Caco-2 (cell line): ENCODE results near the gene STAB2. TPM values are rescaled to one million over a fixed set of nuclear protein-coding genes. Genes with fewer than 3 reads are reported as not detected.

Experiments used
- BruUV-seq: library from RNA; stranded (reverse); fragments of 400-500 nt; replicated peaks from 2 replicates; lab custom pipeline; 2021; lab: Mats Ljungman, UMichigan
- CTCF ChIA-PET: fragments of 300-600 bp; sonication (Branson Sonifier 250); formaldehyde crosslinking; loops from one replicate; lab custom pipeline; 2022; ENCODE audit warnings: antibody characterized with exemption; lab: Charles Lee
- POLR2A ChIA-PET: fragments of 300-600 bp; sonication (Branson Sonifier 250); formaldehyde crosslinking; loops from one replicate; lab custom pipeline; 2022; ENCODE audit warnings: antibody characterized with exemption; lab: Charles Lee
- DNase-seq, 2 experiments: peaks; one replicate each; pipeline versions ENCODE4 v3.0.0 to v3.0.0-alpha.2; 2020 to 2022
- H3K27me3 ChIP-seq: replicated peaks from 2 replicates; pipeline ENCODE4 v1.6.0; 2011; ENCODE audit warnings: low read length; ENCODE audit not compliant: control insufficient read depth, insufficient read depth
- H3K36me3 ChIP-seq: 2 replicates; pipeline ENCODE4 v1.5.1; 2011; ENCODE audit warnings: low read length; ENCODE audit not compliant: control insufficient read depth, insufficient read depth
- H3K4me1 ChIP-seq: fragments of 250-450 bp; sonication (Bioruptor Pico); 2 replicates; pipeline ENCODE4 v1.5.1; 2020; ENCODE audit warnings: mild to moderate bottlenecking
- H3K4me3 ChIP-seq: 2 replicates; pipeline ENCODE4 v1.5.1; 2011; ENCODE audit warnings: low read depth, mild to moderate bottlenecking, control low read depth, low read length
- H3K9me3 ChIP-seq: fragments of 250-450 bp; sonication (Bioruptor Pico); 2 replicates; pipeline ENCODE4 v1.5.1; 2020; ENCODE audit warnings: mild to moderate bottlenecking, moderate library complexity
- H3K27ac Mint-ChIP-seq: one replicate; pipeline ENCODE4 v1.8.0; 2022; ENCODE audit warnings: mixed read lengths; ENCODE audit not compliant: unreplicated experiment
- H3K27me3 Mint-ChIP-seq: one replicate; pipeline ENCODE4 v1.8.0; 2022; ENCODE audit warnings: mixed read lengths; ENCODE audit not compliant: insufficient read depth, unreplicated experiment
- H3K36me3 Mint-ChIP-seq: one replicate; pipeline ENCODE4 v1.8.0; 2022; ENCODE audit warnings: mild to moderate bottlenecking, mixed read lengths; ENCODE audit not compliant: insufficient read depth, unreplicated experiment
- H3K4me1 Mint-ChIP-seq: one replicate; pipeline ENCODE4 v1.8.0; 2022; ENCODE audit warnings: low read depth, mixed read lengths; ENCODE audit not compliant: unreplicated experiment
- H3K4me3 Mint-ChIP-seq: one replicate; pipeline ENCODE4 v1.8.0; 2022; ENCODE audit warnings: mild to moderate bottlenecking, moderate library complexity, mixed read lengths; ENCODE audit not compliant: unreplicated experiment
- H3K9me3 Mint-ChIP-seq: one replicate; pipeline ENCODE4 v1.8.0; 2022; ENCODE audit warnings: mixed read lengths; ENCODE audit not compliant: unreplicated experiment
- intact Hi-C: fragments of 100-400 bp; cut with micrococcal nuclease; formaldehyde crosslinking; loops from one replicate; pipeline ENCODE4 v1.10.0; 2022; ENCODE audit not compliant: unreplicated experiment
- total RNA-seq: library from RNA; stranded (reverse); gene quantifications from 2 replicates; pipeline ENCODE4 v1.2.3, GENCODE V29; 2022
- TF ChIP-seq, protein P1 (sequence below), 2 experiments: fragments of 200-600 bp in 1 of 2; IDR thresholded peaks; 1 replicate in 1 of 2; 2 replicates in 1 of 2; pipeline versions ENCODE4 v1.5.1 to v1.8.0; 2011 to 2022; ENCODE audit warnings: antibody characterized with exemption in 1 of 2, control low read depth in 1 of 2, inconsistent platforms in 1 of 2, low read depth in 1 of 2, low read length in 1 of 2, mild to moderate bottlenecking in 1 of 2, moderate library complexity in 1 of 2; ENCODE audit not compliant: insufficient read depth in 1 of 2, severe bottlenecking in 1 of 2, unreplicated experiment in 1 of 2

The STAB2 gene
- total RNA-seq, 1 experiment from 2014 or later = 0.25 TPM

DNA sequence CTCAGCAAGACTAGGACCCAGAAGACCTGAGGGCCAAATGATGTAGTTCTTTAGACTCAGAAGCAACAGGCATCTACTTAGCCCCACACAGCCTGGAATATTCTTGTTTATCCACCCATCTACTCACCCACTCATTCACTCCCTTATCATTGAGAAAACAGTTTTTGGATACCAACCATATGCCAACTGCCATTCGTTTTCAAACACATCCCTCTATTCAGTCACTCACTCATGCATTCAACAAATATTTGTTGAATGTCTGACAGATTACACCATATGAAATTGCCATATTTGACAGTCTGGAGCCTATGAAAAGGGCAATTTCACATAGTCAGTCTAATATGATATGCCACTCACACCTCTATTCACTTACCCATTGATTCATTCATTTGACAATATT is 150.8 kb downstream of the STAB2 start:
- H3K4me1 Mint-ChIP-seq = no peaks in the 10 kb centered on the region
- Histone ChIP-seq H3K9me3 (no peaks in the 10 kb centered on the region), H3K4me1 (no peaks in the 10 kb centered on the region), H3K27me3 (no peaks in the 10 kb centered on the region), H3K4me3 (no peak overlapping the region), H3K36me3 (no peaks in the 10 kb centered on the region)
- H3K27ac Mint-ChIP-seq = no peak overlapping the region
- H3K27me3 Mint-ChIP-seq = peaks cover 10% of the 10 kb centered on the region
- DNase-seq = no peak
- BruUV-seq = no TSS peak
- H3K36me3 Mint-ChIP-seq = no peaks in the 10 kb centered on the region
- H3K4me3 Mint-ChIP-seq = no peak overlapping the region
- H3K9me3 Mint-ChIP-seq = no peaks in the 10 kb centered on the region
- TF ChIP-seq, protein P1, sequence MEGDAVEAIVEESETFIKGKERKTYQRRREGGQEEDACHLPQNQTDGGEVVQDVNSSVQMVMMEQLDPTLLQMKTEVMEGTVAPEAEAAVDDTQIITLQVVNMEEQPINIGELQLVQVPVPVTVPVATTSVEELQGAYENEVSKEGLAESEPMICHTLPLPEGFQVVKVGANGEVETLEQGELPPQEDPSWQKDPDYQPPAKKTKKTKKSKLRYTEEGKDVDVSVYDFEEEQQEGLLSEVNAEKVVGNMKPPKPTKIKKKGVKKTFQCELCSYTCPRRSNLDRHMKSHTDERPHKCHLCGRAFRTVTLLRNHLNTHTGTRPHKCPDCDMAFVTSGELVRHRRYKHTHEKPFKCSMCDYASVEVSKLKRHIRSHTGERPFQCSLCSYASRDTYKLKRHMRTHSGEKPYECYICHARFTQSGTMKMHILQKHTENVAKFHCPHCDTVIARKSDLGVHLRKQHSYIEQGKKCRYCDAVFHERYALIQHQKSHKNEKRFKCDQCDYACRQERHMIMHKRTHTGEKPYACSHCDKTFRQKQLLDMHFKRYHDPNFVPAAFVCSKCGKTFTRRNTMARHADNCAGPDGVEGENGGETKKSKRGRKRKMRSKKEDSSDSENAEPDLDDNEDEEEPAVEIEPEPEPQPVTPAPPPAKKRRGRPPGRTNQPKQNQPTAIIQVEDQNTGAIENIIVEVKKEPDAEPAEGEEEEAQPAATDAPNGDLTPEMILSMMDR (IDR thresholded peaks at IDR 0.05; ENCODE audit: insufficient read depth in 1 of 2, low read depth in 1 of 2, low read length in 1 of 2, severe bottlenecking in 1 of 2, unreplicated experiment in 1 of 2) = no peak
- CTCF ChIA-PET = no interaction called here
- POLR2A ChIA-PET = no interaction called here
- intact Hi-C loops = no loop called here

DNA sequence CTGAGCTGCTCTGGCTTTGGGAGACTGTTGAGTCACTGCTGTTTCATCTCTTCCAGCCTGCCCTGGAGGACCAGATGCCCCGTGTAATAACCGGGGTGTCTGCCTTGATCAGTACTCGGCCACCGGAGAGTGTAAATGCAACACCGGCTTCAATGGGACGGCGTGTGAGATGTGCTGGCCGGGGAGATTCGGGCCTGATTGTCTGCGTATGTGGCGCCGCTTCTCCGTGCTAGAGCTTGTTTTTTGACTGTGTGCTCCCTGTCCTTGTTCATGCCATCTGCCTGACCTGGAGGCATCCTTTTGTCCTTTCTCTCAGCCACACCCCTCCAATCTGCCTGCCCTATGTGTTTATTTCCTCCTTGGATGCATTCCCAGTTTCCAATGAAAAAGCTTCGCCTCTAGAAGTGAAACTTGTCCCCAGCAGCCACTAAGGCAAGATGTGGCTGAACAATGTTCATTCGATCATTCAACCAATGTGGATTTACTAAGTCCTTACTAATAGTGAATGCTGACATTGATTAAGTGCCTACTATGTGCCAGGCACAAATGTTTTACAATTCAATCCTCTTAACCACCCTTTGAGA is 155.4 kb downstream of the STAB2 start:
- Histone ChIP-seq H3K27me3 (no peaks in the 10 kb centered on the region), H3K36me3 (no peaks in the 10 kb centered on the region), H3K9me3 (no peaks in the 10 kb centered on the region), H3K4me3 (no peak overlapping the region), H3K4me1 (no peaks in the 10 kb centered on the region)
- Mint-ChIP-seq H3K27me3 (peaks cover 7% of the 10 kb centered on the region), H3K4me3 (no peak overlapping the region), H3K27ac (no peak overlapping the region), H3K36me3 (no peaks in the 10 kb centered on the region), H3K9me3 (no peaks in the 10 kb centered on the region), H3K4me1 (no peaks in the 10 kb centered on the region)
- BruUV-seq = no TSS peak
- no peak for DNase-seq
- TF ChIP-seq, protein P1 (IDR thresholded peaks at IDR 0.05; ENCODE audit: insufficient read depth in 1 of 2, low read depth in 1 of 2, low read length in 1 of 2, severe bottlenecking in 1 of 2, unreplicated experiment in 1 of 2) = no peak
- intact Hi-C loops = loop anchor here (10.0 kb wide), 1 partner anchor 118 kb away; no protein-coding TSS in a partner anchor
- ChIA-PET CTCF (no interaction called here), POLR2A (no interaction called here)

DNA sequence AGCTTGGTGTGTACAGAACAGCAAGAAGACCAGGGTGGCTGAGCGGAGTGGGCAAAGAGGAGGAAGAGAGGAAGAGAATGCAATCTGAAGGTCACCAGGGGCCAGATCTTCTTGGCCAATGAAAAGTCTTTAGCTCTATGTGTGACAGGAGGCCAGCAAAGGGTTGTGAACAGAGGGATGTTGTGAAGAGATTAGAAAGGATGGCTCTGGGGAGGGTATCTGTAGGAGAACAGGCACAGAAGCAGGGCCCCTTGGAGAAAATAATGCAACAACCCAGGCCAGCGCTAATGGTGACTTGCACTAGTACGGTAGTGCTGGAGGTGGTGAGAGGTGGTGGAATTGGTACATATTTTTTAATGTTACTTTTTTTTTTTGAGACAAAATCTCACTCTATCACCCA is 156.7 kb downstream of the STAB2 start:
- H3K4me1 Mint-ChIP-seq = no peaks in the 10 kb centered on the region
- H3K36me3 Mint-ChIP-seq = no peaks in the 10 kb centered on the region
- H3K27me3 ChIP-seq = no peaks in the 10 kb centered on the region
- peaks cover 5% of the 10 kb centered on the region for H3K27me3 Mint-ChIP-seq
- POLR2A ChIA-PET = no interaction called here
- DNase-seq = no peak
- no peaks in the 10 kb centered on the region for H3K9me3 ChIP-seq
- no peaks in the 10 kb centered on the region for H3K9me3 Mint-ChIP-seq
- no peak overlapping the region for H3K4me3 Mint-ChIP-seq
- intact Hi-C loops = loop anchor here (10.0 kb wide), 1 partner anchor 119 kb away; no protein-coding TSS in a partner anchor
- H3K27ac Mint-ChIP-seq = no peak overlapping the region
- H3K36me3 ChIP-seq = no peaks in the 10 kb centered on the region
- no peak overlapping the region for H3K4me3 ChIP-seq
- TF ChIP-seq, protein P1 (IDR thresholded peaks at IDR 0.05; ENCODE audit: insufficient read depth in 1 of 2, low read depth in 1 of 2, low read length in 1 of 2, severe bottlenecking in 1 of 2, unreplicated experiment in 1 of 2) = no peak
- BruUV-seq = no TSS peak
- CTCF ChIA-PET = no interaction called here
- no peaks in the 10 kb centered on the region for H3K4me1 ChIP-seq
